Osteocyte (in vitro differentiated cells): ENCODE data around the gene PTPRN2. TPM values are rescaled to one million over a fixed set of nuclear protein-coding genes. Genes with fewer than 3 reads are reported as not detected.
"Not testable (repeated sequence)": the region's sequence is repeated elsewhere in the genome, so short reads cannot be mapped to it uniquely, and the experiment has no call there.

Source experiments
- DNase-seq: peaks from one replicate; pipeline ENCODE4 v3.0.0; 2021; ENCODE audit warnings: mixed read lengths; ENCODE audit not compliant: unreplicated experiment; ENCODE audit errors: extremely low spot score
- H3K27ac Mint-ChIP-seq: one replicate; pipeline ENCODE4 v1.8.0; 2021; ENCODE audit warnings: mild to moderate bottlenecking, mixed read lengths; ENCODE audit not compliant: unreplicated experiment
- H3K27me3 Mint-ChIP-seq: one replicate; pipeline ENCODE4 v1.8.0; 2021; ENCODE audit warnings: mixed read lengths; ENCODE audit not compliant: unreplicated experiment
- H3K36me3 Mint-ChIP-seq: one replicate; pipeline ENCODE4 v1.8.0; 2021; ENCODE audit warnings: mixed read lengths; ENCODE audit not compliant: unreplicated experiment
- H3K4me1 Mint-ChIP-seq: one replicate; pipeline ENCODE4 v1.8.0; 2021; ENCODE audit warnings: mixed read lengths; ENCODE audit not compliant: unreplicated experiment
- H3K4me3 Mint-ChIP-seq: one replicate; pipeline ENCODE4 v1.8.0; 2021; ENCODE audit warnings: mild to moderate bottlenecking, moderate library complexity, mixed read lengths; ENCODE audit not compliant: unreplicated experiment
- H3K9me3 Mint-ChIP-seq: one replicate; pipeline ENCODE4 v1.8.0; 2021; ENCODE audit warnings: mixed read lengths; ENCODE audit not compliant: unreplicated experiment
- total RNA-seq: library from RNA; stranded (reverse); gene quantifications from 2 replicates; pipeline ENCODE4 v1.2.1, GENCODE V29; 2021
- TF ChIP-seq, protein P1 (sequence below): fragments of 200-600 bp; sonication (generic); IDR thresholded peaks from 2 replicates; pipeline ENCODE4 v1.5.0; 2021; ENCODE audit warnings: antibody characterized with exemption, mild to moderate bottlenecking, moderate library complexity

PTPRN2 gene
- total RNA-seq, 1 donor from 2014 or later: 0.59 TPM

GRCh38 chr7:158386355-158386618 lies 201.3 kb downstream of the PTPRN2 start:
- Mint-ChIP-seq H3K9me3 (peaks cover 10% of the 10 kb centered on the region), H3K4me1 (no peaks in the 10 kb centered on the region), H3K36me3 (no peaks in the 10 kb centered on the region), H3K4me3 (no peak overlapping the region), H3K27me3 (no peaks in the 10 kb centered on the region), H3K27ac (no peak overlapping the region)
- TF ChIP-seq, protein P1, sequence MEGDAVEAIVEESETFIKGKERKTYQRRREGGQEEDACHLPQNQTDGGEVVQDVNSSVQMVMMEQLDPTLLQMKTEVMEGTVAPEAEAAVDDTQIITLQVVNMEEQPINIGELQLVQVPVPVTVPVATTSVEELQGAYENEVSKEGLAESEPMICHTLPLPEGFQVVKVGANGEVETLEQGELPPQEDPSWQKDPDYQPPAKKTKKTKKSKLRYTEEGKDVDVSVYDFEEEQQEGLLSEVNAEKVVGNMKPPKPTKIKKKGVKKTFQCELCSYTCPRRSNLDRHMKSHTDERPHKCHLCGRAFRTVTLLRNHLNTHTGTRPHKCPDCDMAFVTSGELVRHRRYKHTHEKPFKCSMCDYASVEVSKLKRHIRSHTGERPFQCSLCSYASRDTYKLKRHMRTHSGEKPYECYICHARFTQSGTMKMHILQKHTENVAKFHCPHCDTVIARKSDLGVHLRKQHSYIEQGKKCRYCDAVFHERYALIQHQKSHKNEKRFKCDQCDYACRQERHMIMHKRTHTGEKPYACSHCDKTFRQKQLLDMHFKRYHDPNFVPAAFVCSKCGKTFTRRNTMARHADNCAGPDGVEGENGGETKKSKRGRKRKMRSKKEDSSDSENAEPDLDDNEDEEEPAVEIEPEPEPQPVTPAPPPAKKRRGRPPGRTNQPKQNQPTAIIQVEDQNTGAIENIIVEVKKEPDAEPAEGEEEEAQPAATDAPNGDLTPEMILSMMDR: no peak
- DNase-seq: no peak

DNA sequence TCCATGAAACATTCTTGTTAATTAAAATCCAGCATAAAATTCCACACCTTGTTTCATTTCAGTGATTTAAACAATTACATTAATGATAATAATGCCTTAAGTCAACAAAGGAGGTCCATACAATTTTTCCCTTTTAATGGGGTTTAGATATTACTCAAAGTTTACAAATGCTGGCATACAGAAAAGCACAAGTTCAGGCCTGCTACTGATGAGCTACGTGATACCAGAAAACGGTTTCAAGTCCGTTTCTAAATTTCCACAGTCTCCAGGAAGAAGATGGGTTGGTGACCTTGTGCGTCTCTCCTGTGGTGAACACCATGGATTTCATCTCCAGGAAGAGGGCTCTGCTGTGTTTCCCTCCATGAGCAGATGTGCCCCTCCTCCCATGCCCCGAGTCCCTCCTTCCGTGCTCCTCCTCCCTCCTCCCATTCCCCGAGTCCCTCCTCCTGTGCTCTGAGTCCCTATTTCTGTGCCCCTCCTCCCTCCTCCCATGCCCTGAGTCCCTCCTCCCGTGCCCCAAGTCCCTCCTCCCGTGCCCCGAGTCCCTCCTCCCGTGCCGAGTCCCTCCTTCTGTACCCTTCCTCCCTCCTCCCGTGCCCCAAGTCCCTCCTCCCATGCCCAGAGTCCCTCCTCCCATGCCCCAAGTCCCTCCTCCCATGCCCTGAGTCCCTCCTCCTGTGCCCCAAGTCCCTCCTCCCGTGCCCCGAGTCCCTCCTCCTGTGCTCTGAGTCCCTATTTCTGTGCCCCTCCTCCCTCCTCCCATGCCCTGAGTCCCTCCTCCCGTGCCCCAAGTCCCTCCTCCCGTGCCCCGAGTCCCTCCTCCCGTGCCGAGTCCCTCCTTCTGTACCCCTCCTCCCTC lies 201.9 kb downstream of the PTPRN2 start:
- H3K4me1 Mint-ChIP-seq: not testable (repeated sequence)

DNA sequence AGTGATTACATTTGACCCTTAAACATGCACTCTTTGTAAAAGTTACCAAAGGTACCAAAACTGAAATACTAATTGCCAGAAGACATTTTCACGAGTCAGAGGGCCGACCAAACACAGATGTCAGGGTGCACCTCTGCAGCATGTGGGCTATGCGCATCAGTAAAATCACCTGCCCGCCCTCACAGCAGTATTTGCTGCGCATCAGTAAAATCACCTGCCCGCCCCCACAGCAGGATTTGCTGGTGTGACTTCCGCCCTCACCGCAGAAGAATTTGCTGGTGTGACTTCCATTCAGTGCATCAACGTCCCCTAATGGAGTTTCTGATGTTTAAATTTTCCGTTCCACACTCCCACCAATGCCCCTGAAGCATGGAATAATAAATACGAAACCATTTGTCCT lies 202.9 kb downstream of the PTPRN2 start:
- Mint-ChIP-seq H3K27ac (no peak overlapping the region), H3K4me3 (no peak overlapping the region)

More for the DNA sequence above, 201.9 kb downstream of the PTPRN2 start:
- H3K36me3 Mint-ChIP-seq, H3K27ac Mint-ChIP-seq, H3K9me3 Mint-ChIP-seq, H3K27me3 Mint-ChIP-seq, H3K4me3 Mint-ChIP-seq, DNase-seq: not testable (repeated sequence)

GRCh38 chr7:158383665-158384064 lies 204.0 kb downstream of the PTPRN2 start:
- DNase-seq: no peak
- Mint-ChIP-seq H3K36me3 (no peaks in the 10 kb centered on the region), H3K4me3 (no peak overlapping the region), H3K9me3 (peaks cover 15% of the 10 kb centered on the region), H3K27me3 (no peaks in the 10 kb centered on the region), H3K27ac (no peak overlapping the region), H3K4me1 (no peaks in the 10 kb centered on the region)
- TF ChIP-seq, protein P1: no peak

More for the DNA sequence above, 202.9 kb downstream of the PTPRN2 start:
- peaks cover 15% of the 10 kb centered on the region for H3K9me3 Mint-ChIP-seq
- TF ChIP-seq, protein P1: no peak
- no peaks in the 10 kb centered on the region for H3K4me1 Mint-ChIP-seq
- no peaks in the 10 kb centered on the region for H3K27me3 Mint-ChIP-seq
- no peak for DNase-seq
- no peaks in the 10 kb centered on the region for H3K36me3 Mint-ChIP-seq

DNA sequence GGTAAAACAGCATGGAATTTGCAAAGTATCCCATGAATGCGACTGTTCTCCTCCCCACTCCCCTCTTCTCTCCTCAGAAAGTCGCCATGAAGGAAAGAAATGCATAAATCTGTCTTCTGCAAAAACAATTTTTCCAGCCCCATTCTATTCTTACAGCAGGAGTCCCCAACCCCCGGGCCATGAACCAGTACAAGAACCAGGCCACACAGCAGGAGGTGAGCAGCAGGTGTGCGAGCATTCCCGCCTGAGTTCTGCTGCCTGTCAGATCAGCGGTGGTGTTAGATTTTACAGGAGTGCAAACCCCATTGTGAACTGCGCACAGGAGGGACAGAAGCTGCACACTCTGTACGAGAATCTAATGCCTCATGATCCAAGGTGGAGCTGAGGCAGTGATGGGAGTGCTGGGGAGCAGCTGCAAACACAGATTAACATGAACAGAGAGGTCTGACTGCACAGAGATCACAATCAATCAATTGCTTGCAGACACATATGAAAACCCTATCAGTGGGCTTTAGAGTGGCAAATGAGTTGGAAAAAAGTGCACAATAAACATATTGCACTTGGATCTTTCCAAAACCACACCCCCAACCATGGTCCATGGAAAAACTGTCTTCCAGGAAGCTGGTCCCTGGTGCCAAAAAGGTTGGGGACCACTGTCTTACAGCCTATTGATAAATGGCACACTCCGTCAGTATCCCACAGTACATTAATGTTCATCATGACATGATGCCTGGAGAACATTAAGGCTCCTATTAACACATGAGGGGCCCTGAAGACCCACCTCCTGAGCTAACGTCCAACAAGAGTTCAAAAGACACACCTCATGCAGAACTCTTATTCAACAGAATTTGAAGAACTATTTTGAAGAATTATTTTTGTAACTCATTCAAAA lies 205.0 kb downstream of the PTPRN2 start:
- Mint-ChIP-seq H3K36me3 (no peaks in the 10 kb centered on the region), H3K4me1 (no peaks in the 10 kb centered on the region), H3K4me3 (no peak overlapping the region), H3K27ac (no peak overlapping the region), H3K9me3 (peaks cover 12% of the 10 kb centered on the region), H3K27me3 (no peaks in the 10 kb centered on the region)
- DNase-seq: no peak
- TF ChIP-seq, protein P1: no peak
